ENCODE results near the gene METTL17. TPM values are rescaled to one million over a fixed set of nuclear protein-coding genes. Genes with fewer than 3 reads are reported as not detected.

Gene METTL17
- total and polyA plus RNA-seq, 2 of the 13 experiments (the other 11 are each of a cell fraction or from before 2014, with no cell fraction given): 122 to 199 TPM

DNA sequence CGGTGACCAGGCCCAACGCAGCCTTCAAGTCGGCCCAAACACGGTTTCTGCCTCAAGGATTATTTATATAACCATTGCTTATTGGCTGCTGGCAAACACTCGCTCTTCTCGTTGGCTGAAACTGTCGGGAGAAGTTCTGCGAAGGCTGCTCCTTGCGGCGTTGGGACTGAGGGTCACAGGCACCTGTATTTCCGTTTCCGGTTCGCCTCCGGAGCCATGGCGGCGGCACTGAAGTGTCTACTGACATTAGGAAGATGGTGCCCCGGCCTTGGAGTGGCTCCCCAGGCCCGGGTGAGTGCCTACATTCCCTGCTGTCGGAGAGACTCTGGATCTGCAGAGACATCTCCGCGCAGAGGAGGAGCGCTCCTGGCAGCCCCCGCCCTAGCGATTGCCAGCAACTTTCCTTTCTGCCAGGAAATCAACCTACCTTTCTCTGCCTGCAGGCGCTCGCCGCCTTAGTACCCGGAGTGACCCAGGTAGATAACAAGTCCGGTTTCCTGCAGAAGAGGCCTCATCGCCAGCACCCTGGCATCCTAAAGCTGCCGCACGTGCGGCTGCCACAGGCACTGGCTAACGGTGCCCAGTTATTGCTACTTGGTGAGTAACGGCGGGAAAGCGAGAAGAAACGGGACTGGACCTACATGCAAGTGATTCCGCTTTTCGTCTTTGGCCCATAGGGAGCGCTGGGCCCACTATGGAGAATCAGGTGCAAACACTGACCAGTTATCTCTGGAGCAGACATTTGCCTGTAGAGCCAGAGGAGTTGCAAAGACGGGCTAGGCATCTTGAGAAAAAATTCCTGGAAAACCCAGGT lies at the start of gene METTL17 (continued):
- TF ChIP-seq ZNF709 (CRISPR knock-in tag; IDR thresholded peaks at IDR 0.05) (peak; percentile 87), TCF7L2 (IDR thresholded peaks at IDR 0.05; ENCODE audit: low read depth, low read length) (no peak), STAT5B (CRISPR knock-in tag; IDR thresholded peaks at IDR 0.05) (no peak), RFX3 (CRISPR knock-in tag; IDR thresholded peaks at IDR 0.05) (no peak), ZNF337 (CRISPR knock-in tag; IDR thresholded peaks at IDR 0.05; ENCODE audit: borderline replicate concordance, low read depth) (0 out of 2 replicates have a peak, but pooled peaks have one; percentile 27), ZNF367 (CRISPR knock-in tag; IDR thresholded peaks at IDR 0.05; ENCODE audit: borderline replicate concordance) (no peak), XRCC5 (optimal IDR thresholded peaks at IDR 0.05; ENCODE audit: low read length) (no peak), ZNF264 (CRISPR knock-in tag; IDR thresholded peaks at IDR 0.05) (peak; percentile 53; the same call in 1 of the 2 replicates), NPAS2 (CRISPR knock-in tag; IDR thresholded peaks at IDR 0.05; ENCODE audit: borderline replicate concordance) (no peak), SYNCRIP (IDR thresholded peaks at IDR 0.05; ENCODE audit: insufficient read depth, low read depth, low read length) (no peak), ZBTB3 (CRISPR knock-in tag; IDR thresholded peaks at IDR 0.05; ENCODE audit: borderline replicate concordance, low read depth) (no peak), FLYWCH1 (CRISPR knock-in tag; IDR thresholded peaks at IDR 0.05) (no peak), GABPB1 (CRISPR knock-in tag; IDR thresholded peaks at IDR 0.05) (peak; percentile 99), MLLT10 (CRISPR knock-in tag; IDR thresholded peaks at IDR 0.05) (no peak)
- TF ChIP-seq, protein P1, sequence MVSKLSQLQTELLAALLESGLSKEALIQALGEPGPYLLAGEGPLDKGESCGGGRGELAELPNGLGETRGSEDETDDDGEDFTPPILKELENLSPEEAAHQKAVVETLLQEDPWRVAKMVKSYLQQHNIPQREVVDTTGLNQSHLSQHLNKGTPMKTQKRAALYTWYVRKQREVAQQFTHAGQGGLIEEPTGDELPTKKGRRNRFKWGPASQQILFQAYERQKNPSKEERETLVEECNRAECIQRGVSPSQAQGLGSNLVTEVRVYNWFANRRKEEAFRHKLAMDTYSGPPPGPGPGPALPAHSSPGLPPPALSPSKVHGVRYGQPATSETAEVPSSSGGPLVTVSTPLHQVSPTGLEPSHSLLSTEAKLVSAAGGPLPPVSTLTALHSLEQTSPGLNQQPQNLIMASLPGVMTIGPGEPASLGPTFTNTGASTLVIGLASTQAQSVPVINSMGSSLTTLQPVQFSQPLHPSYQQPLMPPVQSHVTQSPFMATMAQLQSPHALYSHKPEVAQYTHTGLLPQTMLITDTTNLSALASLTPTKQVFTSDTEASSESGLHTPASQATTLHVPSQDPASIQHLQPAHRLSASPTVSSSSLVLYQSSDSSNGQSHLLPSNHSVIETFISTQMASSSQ (IDR thresholded peaks at IDR 0.05; ENCODE audit: low read depth): no peak
- TF ChIP-seq, protein P1 (CRISPR knock-in tag; IDR thresholded peaks at IDR 0.05; ENCODE audit: borderline replicate concordance): no peak
- TF ChIP-seq, protein P2, sequence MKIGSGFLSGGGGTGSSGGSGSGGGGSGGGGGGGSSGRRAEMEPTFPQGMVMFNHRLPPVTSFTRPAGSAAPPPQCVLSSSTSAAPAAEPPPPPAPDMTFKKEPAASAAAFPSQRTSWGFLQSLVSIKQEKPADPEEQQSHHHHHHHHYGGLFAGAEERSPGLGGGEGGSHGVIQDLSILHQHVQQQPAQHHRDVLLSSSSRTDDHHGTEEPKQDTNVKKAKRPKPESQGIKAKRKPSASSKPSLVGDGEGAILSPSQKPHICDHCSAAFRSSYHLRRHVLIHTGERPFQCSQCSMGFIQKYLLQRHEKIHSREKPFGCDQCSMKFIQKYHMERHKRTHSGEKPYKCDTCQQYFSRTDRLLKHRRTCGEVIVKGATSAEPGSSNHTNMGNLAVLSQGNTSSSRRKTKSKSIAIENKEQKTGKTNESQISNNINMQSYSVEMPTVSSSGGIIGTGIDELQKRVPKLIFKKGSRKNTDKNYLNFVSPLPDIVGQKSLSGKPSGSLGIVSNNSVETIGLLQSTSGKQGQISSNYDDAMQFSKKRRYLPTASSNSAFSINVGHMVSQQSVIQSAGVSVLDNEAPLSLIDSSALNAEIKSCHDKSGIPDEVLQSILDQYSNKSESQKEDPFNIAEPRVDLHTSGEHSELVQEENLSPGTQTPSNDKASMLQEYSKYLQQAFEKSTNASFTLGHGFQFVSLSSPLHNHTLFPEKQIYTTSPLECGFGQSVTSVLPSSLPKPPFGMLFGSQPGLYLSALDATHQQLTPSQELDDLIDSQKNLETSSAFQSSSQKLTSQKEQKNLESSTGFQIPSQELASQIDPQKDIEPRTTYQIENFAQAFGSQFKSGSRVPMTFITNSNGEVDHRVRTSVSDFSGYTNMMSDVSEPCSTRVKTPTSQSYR (CRISPR knock-in tag; IDR thresholded peaks at IDR 0.05; ENCODE audit: borderline replicate concordance): no peak
- TF ChIP-seq, protein P3, sequence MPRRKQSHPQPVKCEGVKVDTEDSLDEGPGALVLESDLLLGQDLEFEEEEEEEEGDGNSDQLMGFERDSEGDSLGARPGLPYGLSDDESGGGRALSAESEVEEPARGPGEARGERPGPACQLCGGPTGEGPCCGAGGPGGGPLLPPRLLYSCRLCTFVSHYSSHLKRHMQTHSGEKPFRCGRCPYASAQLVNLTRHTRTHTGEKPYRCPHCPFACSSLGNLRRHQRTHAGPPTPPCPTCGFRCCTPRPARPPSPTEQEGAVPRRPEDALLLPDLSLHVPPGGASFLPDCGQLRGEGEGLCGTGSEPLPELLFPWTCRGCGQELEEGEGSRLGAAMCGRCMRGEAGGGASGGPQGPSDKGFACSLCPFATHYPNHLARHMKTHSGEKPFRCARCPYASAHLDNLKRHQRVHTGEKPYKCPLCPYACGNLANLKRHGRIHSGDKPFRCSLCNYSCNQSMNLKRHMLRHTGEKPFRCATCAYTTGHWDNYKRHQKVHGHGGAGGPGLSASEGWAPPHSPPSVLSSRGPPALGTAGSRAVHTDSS (CRISPR knock-in tag; conservative IDR thresholded peaks at IDR 0.05): no peak
- TF ChIP-seq, protein P4, sequence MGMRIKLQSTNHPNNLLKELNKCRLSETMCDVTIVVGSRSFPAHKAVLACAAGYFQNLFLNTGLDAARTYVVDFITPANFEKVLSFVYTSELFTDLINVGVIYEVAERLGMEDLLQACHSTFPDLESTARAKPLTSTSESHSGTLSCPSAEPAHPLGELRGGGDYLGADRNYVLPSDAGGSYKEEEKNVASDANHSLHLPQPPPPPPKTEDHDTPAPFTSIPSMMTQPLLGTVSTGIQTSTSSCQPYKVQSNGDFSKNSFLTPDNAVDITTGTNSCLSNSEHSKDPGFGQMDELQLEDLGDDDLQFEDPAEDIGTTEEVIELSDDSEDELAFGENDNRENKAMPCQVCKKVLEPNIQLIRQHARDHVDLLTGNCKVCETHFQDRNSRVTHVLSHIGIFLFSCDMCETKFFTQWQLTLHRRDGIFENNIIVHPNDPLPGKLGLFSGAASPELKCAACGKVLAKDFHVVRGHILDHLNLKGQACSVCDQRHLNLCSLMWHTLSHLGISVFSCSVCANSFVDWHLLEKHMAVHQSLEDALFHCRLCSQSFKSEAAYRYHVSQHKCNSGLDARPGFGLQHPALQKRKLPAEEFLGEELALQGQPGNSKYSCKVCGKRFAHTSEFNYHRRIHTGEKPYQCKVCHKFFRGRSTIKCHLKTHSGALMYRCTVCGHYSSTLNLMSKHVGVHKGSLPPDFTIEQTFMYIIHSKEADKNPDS (CRISPR knock-in tag; IDR thresholded peaks at IDR 0.05): 0 out of 2 replicates have a peak, but pooled peaks have one; percentile 80

All from HepG2 (cell line).